OCI-LY7 (cell line): Measurements from ENCODE around the gene ZMAT3. TPM values are rescaled to one million over a fixed set of nuclear protein-coding genes. Genes with fewer than 3 reads are reported as not detected.

Source experiments
- BruUV-seq: library from RNA; stranded (reverse); fragments of 400-500 nt; replicated peaks from 2 replicates; lab custom pipeline; 2021; lab: Mats Ljungman, UMichigan
- CTCF ChIA-PET: fragments of 300-600 bp; sonication (Branson Sonifier 250); formaldehyde crosslinking; loops from one replicate; lab custom pipeline; 2022; ENCODE audit warnings: antibody characterized with exemption; ENCODE audit not compliant: unreplicated experiment; lab: Charles Lee
- POLR2A ChIA-PET: fragments of 300-600 bp; sonication (Branson Sonifier 250); formaldehyde crosslinking; loops from one replicate; lab custom pipeline; 2022; ENCODE audit warnings: antibody characterized with exemption; lab: Charles Lee
- DNase-seq: peaks from one replicate; pipeline ENCODE4 v3.0.0-alpha.2; 2015; ENCODE audit warnings: low spot score
- H2AFZ ChIP-seq: fragments of 200-600 bp; sonication (generic), shearing (Covaris generic); 2 replicates; pipeline ENCODE4 v1.6.1; 2014; ENCODE audit warnings: mild to moderate bottlenecking, antibody characterized with exemption, low read length, moderate library complexity
- H3K27ac ChIP-seq: fragments of 200-600 bp; sonication (generic); 2 replicates; pipeline ENCODE4 v1.5.1; 2014; ENCODE audit warnings: mixed run types, low read depth, mild to moderate bottlenecking, moderate library complexity, low read length, inconsistent platforms; ENCODE audit not compliant: poor library complexity, severe bottlenecking
- H3K36me3 ChIP-seq: fragments of 200-600 bp; sonication (generic); 2 replicates; pipeline ENCODE4 v1.6.1; 2014; ENCODE audit warnings: mild to moderate bottlenecking, antibody characterized with exemption, low read length, moderate library complexity, mixed read lengths; ENCODE audit not compliant: insufficient read depth
- H3K4me1 ChIP-seq: fragments of 200-600 bp; sonication (generic); 2 replicates; pipeline ENCODE4 v1.5.1; 2014; ENCODE audit warnings: mild to moderate bottlenecking, low read length; ENCODE audit not compliant: insufficient read depth, poor library complexity, severe bottlenecking
- H3K4me2 ChIP-seq: fragments of 200-600 bp; sonication (generic); 2 replicates; pipeline ENCODE4 v1.6.1; 2014; ENCODE audit warnings: mild to moderate bottlenecking, low read length
- H3K4me3 ChIP-seq: fragments of 200-600 bp; sonication (generic); 2 replicates; pipeline ENCODE4 v1.5.1; 2014; ENCODE audit warnings: mild to moderate bottlenecking, low read depth, low read length; ENCODE audit not compliant: poor library complexity, severe bottlenecking
- H3K79me2 ChIP-seq: fragments of 200-600 bp; sonication (generic); 2 replicates; pipeline ENCODE4 v1.6.1; 2016; ENCODE audit warnings: low read depth, mild to moderate bottlenecking, low read length, moderate library complexity, mixed read lengths; ENCODE audit not compliant: insufficient read depth
- H3K9me2 ChIP-seq: fragments of 200-600 bp; sonication (generic); 2 replicates; pipeline ENCODE4 v1.6.1; 2016; ENCODE audit warnings: mild to moderate bottlenecking, low read length, mixed read lengths; ENCODE audit not compliant: insufficient read depth
- H3K9me3 ChIP-seq: fragments of 200-600 bp; sonication (generic); 2 replicates; pipeline ENCODE4 v1.6.1; 2014; ENCODE audit warnings: mild to moderate bottlenecking, mixed run types, low read length, mixed read lengths
- H4K20me1 ChIP-seq: fragments of 200-600 bp; sonication (generic); 2 replicates; pipeline ENCODE4 v1.6.1; 2014; ENCODE audit warnings: mild to moderate bottlenecking, antibody characterized with exemption, low read length, moderate library complexity, mixed read lengths; ENCODE audit not compliant: insufficient read depth
- CTCF ChIP-seq: fragments of 200-600 bp; sonication (generic); conservative IDR thresholded peaks from 2 replicates; pipeline ENCODE4 v1.5.1; 2014; ENCODE audit warnings: mild to moderate bottlenecking, antibody characterized with exemption, low read length, moderate library complexity, mixed read lengths
- EZH2phosphoT487 ChIP-seq: fragments of 200-600 bp; sonication (generic); IDR thresholded peaks from 2 replicates; pipeline ENCODE4 v1.6.1; 2018; ENCODE audit warnings: low read depth, borderline replicate concordance, mild to moderate bottlenecking, mixed run types, antibody characterized with exemption, low read length, moderate library complexity, mixed read lengths
- intact Hi-C: fragments of 100-400 bp; cut with micrococcal nuclease; formaldehyde crosslinking; loops from one replicate; pipeline ENCODE4 v1.10.0; 2022; ENCODE audit not compliant: unreplicated experiment
- total RNA-seq, 2 experiments: library from RNA; depleted of rRNA in 1 of 2; stranded (reverse); fragments of >200 nt in 1 of 2; shearing (Covaris generic) in 1 of 2; gene quantifications; 2 replicates each; pipeline ENCODE4 v1.2.3, GENCODE V29; 2014 to 2022

ZMAT3 gene
- total RNA-seq, 2 experiments from 2014 or later = 3.7 to 11.3 TPM

- H3K36me3 ChIP-seq = no peaks in the 10 kb centered on the region
- H3K9me2 ChIP-seq = no peaks in the 10 kb centered on the region
- H2AFZ ChIP-seq = peak overlapping the region; percentile 89
- intact Hi-C loops = no loop called here
- peak overlapping the region; percentile 40 for H3K4me2 ChIP-seq
- H3K9me3 ChIP-seq = peaks cover 11% of the 10 kb centered on the region; the same call in 1 of the 2 replicates
- no peak overlapping the region for H3K27ac ChIP-seq
- H4K20me1 ChIP-seq = no peaks in the 10 kb centered on the region
- TF ChIP-seq EZH2phosphoT487 (no peak), CTCF (no peak)
- POLR2A ChIA-PET = interaction anchor here (0.6 to 2.7 kb wide), 11 partner anchors 10 to 1905 kb away, joined by 3 to 17 read pairs (median 6); partner anchors contain the start of gene ZMAT3
- H3K79me2 ChIP-seq = no peaks in the 10 kb centered on the region
- H3K4me1 ChIP-seq = peaks cover 8% of the 10 kb centered on the region
- CTCF ChIA-PET = no interaction called here
- no TSS peak for BruUV-seq
- DNase-seq = no peak
- H3K4me3 ChIP-seq = no peak overlapping the region
Measured at GRCh38 chr3:179083977-179084376, 12.4 kb upstream of the ZMAT3 start.

- Histone ChIP-seq H3K4me2 (no peak overlapping the region), H2AFZ (no peak overlapping the region), H3K4me3 (no peak overlapping the region), H3K27ac (no peak overlapping the region), H3K4me1 (peaks cover 8% of the 10 kb centered on the region), H3K9me3 (no peaks in the 10 kb centered on the region), H3K9me2 (no peaks in the 10 kb centered on the region), H4K20me1 (no peaks in the 10 kb centered on the region), H3K36me3 (no peaks in the 10 kb centered on the region), H3K79me2 (no peaks in the 10 kb centered on the region)
- CTCF ChIA-PET = interaction anchor here (1.0 kb wide), 1 partner anchor 67 kb away, joined by 3 read pairs; no protein-coding TSS in a partner anchor
- intact Hi-C loops = no loop called here
- TF ChIP-seq CTCF (no peak), EZH2phosphoT487 (no peak)
- no TSS peak for BruUV-seq
- POLR2A ChIA-PET = interaction anchor here (0.9 to 2.7 kb wide), 5 partner anchors 9 to 84 kb away, joined by 3 to 17 read pairs (median 3); partner anchors contain the start of gene ZMAT3
- DNase-seq = no peak
Measured at GRCh38 chr3:179082416-179082815, 10.8 kb upstream of the ZMAT3 start.

- Histone ChIP-seq H3K9me3 (no peaks in the 10 kb centered on the region), H3K4me3 (no peak overlapping the region), H4K20me1 (no peaks in the 10 kb centered on the region), H3K4me1 (peaks cover 8% of the 10 kb centered on the region), H3K4me2 (no peak overlapping the region), H3K27ac (no peak overlapping the region), H2AFZ (no peak overlapping the region), H3K36me3 (no peaks in the 10 kb centered on the region), H3K9me2 (no peaks in the 10 kb centered on the region), H3K79me2 (no peaks in the 10 kb centered on the region)
- intact Hi-C loops = no loop called here
- ChIA-PET POLR2A (interaction anchor here (0.6 to 2.7 kb wide), 3 partner anchors 8 to 1567 kb away, joined by 3 to 17 read pairs (median 8); partner anchors contain the start of gene ZMAT3), CTCF (interaction anchor here (1.0 kb wide), 1 partner anchor 66 kb away, joined by 3 read pairs; no protein-coding TSS in a partner anchor)
- BruUV-seq = no TSS peak
- TF ChIP-seq EZH2phosphoT487 (no peak), CTCF (no peak)
- DNase-seq = no peak
Measured at GRCh38 chr3:179081885-179082284, 10.3 kb upstream of the ZMAT3 start.
